ENCODE data around the gene GREM2.

GREM2 gene

DNA sequence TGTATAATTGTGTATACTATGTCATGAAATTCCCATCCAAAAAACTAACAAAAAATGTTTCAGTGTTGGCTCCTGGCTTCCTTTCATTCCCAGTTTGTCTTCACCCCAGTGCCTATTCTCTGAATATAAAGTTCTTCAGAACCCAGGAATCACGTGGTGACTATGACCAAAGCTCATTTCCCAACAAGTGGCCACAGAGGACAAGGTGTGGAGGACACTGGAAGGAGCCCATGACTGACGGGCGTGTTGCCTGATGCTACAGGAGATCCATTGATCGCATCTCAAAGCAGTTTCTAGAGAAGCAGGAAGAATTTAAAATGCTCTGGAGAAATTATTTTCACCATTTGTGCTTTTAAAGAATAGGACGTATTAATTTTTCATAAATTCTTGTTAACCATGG, 7.4 kb upstream of the GREM2 start:
- no peaks in the 10 kb centered on the region for H3K4me1 ChIP-seq (ENCODE audit: low read length)
- no peak overlapping the region for H3K4me2 ChIP-seq (ENCODE audit: low read depth, low read length)
- H3K27me3 ChIP-seq (replicated peaks; ENCODE audit: insufficient read depth, low read length), result no peaks in the 10 kb centered on the region
- H3K9me3 ChIP-seq (replicated peaks; ENCODE audit: insufficient read depth, low read length), result no peaks in the 10 kb centered on the region
- no peaks in the 10 kb centered on the region for H4K20me1 ChIP-seq (ENCODE audit: insufficient read depth, low read length)
- H3K9ac ChIP-seq (ENCODE audit: low read length), result no peak overlapping the region
- H3K36me3 ChIP-seq (replicated peaks; ENCODE audit: insufficient read depth, low read length), result no peaks in the 10 kb centered on the region
- no peak overlapping the region for H2AFZ ChIP-seq (ENCODE audit: low read length)
- no peaks in the 10 kb centered on the region for H3K9me2 ChIP-seq (replicated peaks; ENCODE audit: insufficient read depth, low read length)
- H3K79me2 ChIP-seq (ENCODE audit: low read length), result no peaks in the 10 kb centered on the region
- H3K4me3 ChIP-seq (ENCODE audit: low read length), result no peak overlapping the region
- H3F3A ChIP-seq (ENCODE audit: insufficient read depth, low read length), result no peaks in the 10 kb centered on the region
- DNase-seq, result no peak
- no peak overlapping the region for H3K27ac ChIP-seq (ENCODE audit: low read length)
- TF ChIP-seq EZH2 (optimal IDR thresholded peaks at IDR 0.05; ENCODE audit: low read depth, low read length), result no peak
- TF ChIP-seq, protein P1, sequence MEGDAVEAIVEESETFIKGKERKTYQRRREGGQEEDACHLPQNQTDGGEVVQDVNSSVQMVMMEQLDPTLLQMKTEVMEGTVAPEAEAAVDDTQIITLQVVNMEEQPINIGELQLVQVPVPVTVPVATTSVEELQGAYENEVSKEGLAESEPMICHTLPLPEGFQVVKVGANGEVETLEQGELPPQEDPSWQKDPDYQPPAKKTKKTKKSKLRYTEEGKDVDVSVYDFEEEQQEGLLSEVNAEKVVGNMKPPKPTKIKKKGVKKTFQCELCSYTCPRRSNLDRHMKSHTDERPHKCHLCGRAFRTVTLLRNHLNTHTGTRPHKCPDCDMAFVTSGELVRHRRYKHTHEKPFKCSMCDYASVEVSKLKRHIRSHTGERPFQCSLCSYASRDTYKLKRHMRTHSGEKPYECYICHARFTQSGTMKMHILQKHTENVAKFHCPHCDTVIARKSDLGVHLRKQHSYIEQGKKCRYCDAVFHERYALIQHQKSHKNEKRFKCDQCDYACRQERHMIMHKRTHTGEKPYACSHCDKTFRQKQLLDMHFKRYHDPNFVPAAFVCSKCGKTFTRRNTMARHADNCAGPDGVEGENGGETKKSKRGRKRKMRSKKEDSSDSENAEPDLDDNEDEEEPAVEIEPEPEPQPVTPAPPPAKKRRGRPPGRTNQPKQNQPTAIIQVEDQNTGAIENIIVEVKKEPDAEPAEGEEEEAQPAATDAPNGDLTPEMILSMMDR (IDR thresholded peaks at IDR 0.05; ENCODE audit: low read length), result no peak
- no peak for TF ChIP-seq EZH2phosphoT487 (IDR thresholded peaks at IDR 0.05; ENCODE audit: low read length)

DNA sequence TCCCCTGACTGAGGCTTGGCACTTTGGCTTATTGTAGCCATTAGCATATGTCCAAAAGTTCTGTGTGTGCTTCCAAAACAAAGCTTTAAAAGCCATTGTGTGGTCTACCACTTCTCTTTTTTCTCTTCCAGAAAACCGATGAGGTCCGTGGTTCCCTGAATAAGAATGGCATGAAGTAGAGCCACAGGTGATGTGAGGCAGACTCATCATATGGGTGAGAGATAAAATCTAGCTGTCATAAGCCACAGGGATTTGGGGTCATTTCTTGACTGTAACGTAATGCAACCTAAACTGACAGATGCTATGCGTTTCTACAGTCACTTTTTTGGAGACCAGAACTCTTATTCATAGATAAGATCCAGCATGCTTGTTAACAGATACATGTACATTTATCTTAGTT, 7.0 kb upstream of the GREM2 start:
- Histone ChIP-seq H3K27ac (ENCODE audit: low read length) (no peak overlapping the region), H3K27me3 (replicated peaks; ENCODE audit: insufficient read depth, low read length) (no peaks in the 10 kb centered on the region), H3K4me1 (ENCODE audit: low read length) (peaks cover under 1% of the 10 kb centered on the region; the same call in 1 of the 2 replicates), H3K9me3 (replicated peaks; ENCODE audit: insufficient read depth, low read length) (no peaks in the 10 kb centered on the region), H3F3A (ENCODE audit: insufficient read depth, low read length) (no peaks in the 10 kb centered on the region), H4K20me1 (ENCODE audit: insufficient read depth, low read length) (no peaks in the 10 kb centered on the region), H3K9ac (ENCODE audit: low read length) (no peak overlapping the region), H3K9me2 (replicated peaks; ENCODE audit: insufficient read depth, low read length) (no peaks in the 10 kb centered on the region), H3K4me2 (ENCODE audit: low read depth, low read length) (no peak overlapping the region), H3K36me3 (replicated peaks; ENCODE audit: insufficient read depth, low read length) (no peaks in the 10 kb centered on the region), H3K79me2 (ENCODE audit: low read length) (no peaks in the 10 kb centered on the region), H3K4me3 (ENCODE audit: low read length) (no peak overlapping the region), H2AFZ (ENCODE audit: low read length) (no peak overlapping the region)
- TF ChIP-seq, protein P1 (IDR thresholded peaks at IDR 0.05; ENCODE audit: low read length), result no peak
- no peak for TF ChIP-seq EZH2phosphoT487 (IDR thresholded peaks at IDR 0.05; ENCODE audit: low read length)
- DNase-seq, result no peak

DNA sequence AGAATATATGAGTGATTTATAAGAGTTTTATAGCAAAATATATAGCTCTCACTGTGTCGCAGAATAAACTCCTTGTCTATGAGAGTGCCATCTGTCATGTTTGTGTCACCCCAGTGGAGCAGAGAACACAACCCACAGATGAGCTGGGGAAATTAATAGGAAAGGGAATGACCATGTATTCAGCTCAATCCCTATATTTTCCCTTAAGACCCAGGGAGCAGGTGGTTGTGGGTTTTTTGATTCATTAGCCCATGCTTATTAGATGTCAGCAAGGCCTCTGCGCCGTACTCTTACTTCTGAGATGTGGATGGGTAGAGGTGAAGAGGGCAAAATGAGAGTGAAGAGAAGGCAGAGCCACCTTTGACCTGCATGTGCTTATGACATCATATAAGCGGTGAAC, 4.1 kb upstream of the GREM2 start:
- H2AFZ ChIP-seq (ENCODE audit: low read length), result no peak overlapping the region
- no peaks in the 10 kb centered on the region for H3K36me3 ChIP-seq (replicated peaks; ENCODE audit: insufficient read depth, low read length)
- H3K27me3 ChIP-seq (replicated peaks; ENCODE audit: insufficient read depth, low read length), result no peaks in the 10 kb centered on the region
- DNase-seq, result no peak
- H3F3A ChIP-seq (ENCODE audit: insufficient read depth, low read length), result peaks cover 13% of the 10 kb centered on the region
- peaks cover 19% of the 10 kb centered on the region for H3K4me1 ChIP-seq (ENCODE audit: low read length)
- TF ChIP-seq, protein P1 (IDR thresholded peaks at IDR 0.05; ENCODE audit: low read length), result no peak
- no peak for TF ChIP-seq EZH2 (optimal IDR thresholded peaks at IDR 0.05; ENCODE audit: low read depth, low read length)
- no peak for TF ChIP-seq EZH2phosphoT487 (IDR thresholded peaks at IDR 0.05; ENCODE audit: low read length)
- H3K27ac ChIP-seq (ENCODE audit: low read length), result no peak overlapping the region
- H4K20me1 ChIP-seq (ENCODE audit: insufficient read depth, low read length), result no peaks in the 10 kb centered on the region
- no peak overlapping the region for H3K9ac ChIP-seq (ENCODE audit: low read length)
- no peaks in the 10 kb centered on the region for H3K9me3 ChIP-seq (replicated peaks; ENCODE audit: insufficient read depth, low read length)
- H3K79me2 ChIP-seq (ENCODE audit: low read length), result no peaks in the 10 kb centered on the region
- no peak overlapping the region for H3K4me2 ChIP-seq (ENCODE audit: low read depth, low read length)
- H3K4me3 ChIP-seq (ENCODE audit: low read length), result no peak overlapping the region
- no peaks in the 10 kb centered on the region for H3K9me2 ChIP-seq (replicated peaks; ENCODE audit: insufficient read depth, low read length)

Data from MM.1S (cell line).